Measurements from ENCODE around the gene HES7. TPM values are rescaled to one million over a fixed set of nuclear protein-coding genes. Genes with fewer than 3 reads are reported as not detected.

HES7 gene
- total RNA-seq, 1 experiment from 2014 or later, result 0.33 TPM

DNA sequence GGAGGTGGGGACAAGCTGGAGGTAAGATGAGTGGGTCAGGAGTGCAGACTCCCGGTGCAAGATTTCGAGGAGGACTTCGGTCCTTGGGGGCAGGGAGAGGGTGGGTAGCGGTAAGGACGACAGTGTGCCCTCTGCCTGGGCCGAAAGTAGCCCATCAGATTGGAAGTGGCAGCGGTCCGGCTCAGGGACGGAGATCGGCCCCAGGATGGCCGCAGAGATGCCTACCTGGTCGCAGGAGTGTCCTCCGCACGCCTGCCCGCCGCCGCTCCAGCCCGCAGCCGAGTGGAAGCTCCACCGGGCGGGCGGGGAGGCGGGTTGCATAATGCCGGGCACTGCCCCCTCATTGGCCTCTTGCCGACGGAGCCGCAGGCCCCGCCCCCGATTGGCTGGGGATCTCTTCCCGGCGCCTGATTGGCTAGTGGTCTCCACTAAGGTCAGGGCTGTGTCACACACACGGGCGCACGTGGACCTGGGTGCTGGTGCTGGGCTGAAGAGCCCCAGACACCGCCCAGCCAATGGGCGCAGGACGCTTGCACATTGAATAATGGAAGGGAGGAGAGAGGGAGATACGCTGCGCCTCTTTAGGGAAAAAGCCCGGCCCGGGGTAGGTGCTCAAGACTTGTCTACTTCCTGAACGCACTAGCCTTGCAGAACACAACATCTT is 28.3 kb upstream of the HES7 start, which contains the start of gene PER1:
TSS of gene PER1 (minus strand) at position 293 of the 664 bp plus-strand sequence. CDS start 1,698 bp downstream, outside the sequence.
- no peaks in the 10 kb centered on the region for H3K79me2 ChIP-seq (ENCODE audit: insufficient read depth, low read length)
- peak within 1 kb of the TSS; percentile 90 to 97 for H3K4me3 Mint-ChIP-seq
- H3K9me3 Mint-ChIP-seq, result no peaks in the 10 kb centered on the region
- H3K14ac ChIP-seq (ENCODE audit: insufficient read depth, low read length), result peak within 1 kb of the TSS; percentile 94
- H3K4me1 ChIP-seq (ENCODE audit: insufficient read depth, low read length), result peaks cover 5% of the 10 kb centered on the region
- H4K91ac ChIP-seq (ENCODE audit: insufficient read length, low read depth, low read length), result no peak within 1 kb of the TSS
- peaks cover 21 to 25% of the 10 kb centered on the region in 2 experiments for H3K4me1 Mint-ChIP-seq
- peaks cover 3% of the 10 kb centered on the region for H3K27me3 Mint-ChIP-seq (ENCODE audit: low read depth)
- H2BK5ac ChIP-seq (ENCODE audit: insufficient read length, low read length), result no peak within 1 kb of the TSS
- no peak within 1 kb of the TSS for H3K23ac ChIP-seq (ENCODE audit: insufficient read length, low read depth, low read length)
- no peak within 1 kb of the TSS for H2BK120ac ChIP-seq (ENCODE audit: low read depth, low read length, poor library complexity, severe bottlenecking)
- no CpG with 5 or more reads among the region's 42 CpGs for WGBS (ENCODE audit: extremely low coverage, insufficient read length, low lambda C conversion rate)
- H2BK15ac ChIP-seq (ENCODE audit: low read depth, low read length), result no peak within 1 kb of the TSS
- peak within 1 kb of the TSS; percentile 83 for H2BK12ac ChIP-seq (ENCODE audit: insufficient read length, low read depth, low read length)
- peak within 1 kb of the TSS; percentile 82 for H3K9ac ChIP-seq (ENCODE audit: extremely low read depth, insufficient read length, low read length)
- no peaks in the 10 kb centered on the region for H3K27me3 ChIP-seq (ENCODE audit: insufficient read depth, low read length)
- H3K56ac ChIP-seq (ENCODE audit: insufficient read length, low read depth, low read length), result no peak within 1 kb of the TSS
- peaks cover 21% of the 10 kb centered on the region for H3K23me2 ChIP-seq (ENCODE audit: insufficient read length, low read depth, low read length, poor library complexity, severe bottlenecking)
- H4K8ac ChIP-seq (replicated peaks; ENCODE audit: insufficient read length, low read depth, low read length), result no peak within 1 kb of the TSS
- H4K20me1 ChIP-seq (ENCODE audit: control insufficient read depth, insufficient read depth, insufficient read length), result no peaks in the 10 kb centered on the region
- no peaks in the 10 kb centered on the region for H3K9me3 ChIP-seq (ENCODE audit: control insufficient read depth, low read depth, low read length)
- no peak within 1 kb of the TSS for H3K4ac ChIP-seq (ENCODE audit: low read depth, low read length)
- no peak within 1 kb of the TSS for H2BK20ac ChIP-seq (ENCODE audit: low read depth, low read length, poor library complexity, severe bottlenecking)
- no peak within 1 kb of the TSS for H2AFZ ChIP-seq (ENCODE audit: low read length)
- peaks cover 2% of the 10 kb centered on the region for H3K79me1 ChIP-seq (ENCODE audit: insufficient read depth, low read depth, low read length, poor library complexity, severe bottlenecking)
- H4K5ac ChIP-seq (ENCODE audit: insufficient read length, low read depth, low read length), result no peak within 1 kb of the TSS
- H3T11ph ChIP-seq (ENCODE audit: low read length), result no peak within 1 kb of the TSS
- H3K36me3 Mint-ChIP-seq (ENCODE audit: insufficient read depth in 1 of 3, low read depth in 3 of 3), result peaks cover 17 to 27% (median 24%) of the 10 kb centered on the region in 3 experiments; a peak in 6 of 7 replicates
- H3K18ac ChIP-seq (ENCODE audit: insufficient read length, low read depth, low read length), result peak within 1 kb of the TSS; percentile 86
- no peak within 1 kb of the TSS for H2AK5ac ChIP-seq (ENCODE audit: insufficient read length, low read length)
- peak within 1 kb of the TSS; percentile 87 for H3K4me2 ChIP-seq (ENCODE audit: insufficient read depth, insufficient read length, low read length)
- peak within 1 kb of the TSS; percentile 95 to 98 (median 95); a peak in 5 of 7 replicates for H3K27ac Mint-ChIP-seq
- TF ChIP-seq, protein P1, sequence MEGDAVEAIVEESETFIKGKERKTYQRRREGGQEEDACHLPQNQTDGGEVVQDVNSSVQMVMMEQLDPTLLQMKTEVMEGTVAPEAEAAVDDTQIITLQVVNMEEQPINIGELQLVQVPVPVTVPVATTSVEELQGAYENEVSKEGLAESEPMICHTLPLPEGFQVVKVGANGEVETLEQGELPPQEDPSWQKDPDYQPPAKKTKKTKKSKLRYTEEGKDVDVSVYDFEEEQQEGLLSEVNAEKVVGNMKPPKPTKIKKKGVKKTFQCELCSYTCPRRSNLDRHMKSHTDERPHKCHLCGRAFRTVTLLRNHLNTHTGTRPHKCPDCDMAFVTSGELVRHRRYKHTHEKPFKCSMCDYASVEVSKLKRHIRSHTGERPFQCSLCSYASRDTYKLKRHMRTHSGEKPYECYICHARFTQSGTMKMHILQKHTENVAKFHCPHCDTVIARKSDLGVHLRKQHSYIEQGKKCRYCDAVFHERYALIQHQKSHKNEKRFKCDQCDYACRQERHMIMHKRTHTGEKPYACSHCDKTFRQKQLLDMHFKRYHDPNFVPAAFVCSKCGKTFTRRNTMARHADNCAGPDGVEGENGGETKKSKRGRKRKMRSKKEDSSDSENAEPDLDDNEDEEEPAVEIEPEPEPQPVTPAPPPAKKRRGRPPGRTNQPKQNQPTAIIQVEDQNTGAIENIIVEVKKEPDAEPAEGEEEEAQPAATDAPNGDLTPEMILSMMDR (conservative IDR thresholded peaks at IDR 0.05), result no peak
- H3K27ac ChIP-seq (ENCODE audit: insufficient read length, low read depth, low read length), result no peak within 1 kb of the TSS
- DNase-seq, result peak; percentile 99

Data from H9 (cell line).